ENCODE results near the gene WDFY2.

WDFY2 gene

DNA sequence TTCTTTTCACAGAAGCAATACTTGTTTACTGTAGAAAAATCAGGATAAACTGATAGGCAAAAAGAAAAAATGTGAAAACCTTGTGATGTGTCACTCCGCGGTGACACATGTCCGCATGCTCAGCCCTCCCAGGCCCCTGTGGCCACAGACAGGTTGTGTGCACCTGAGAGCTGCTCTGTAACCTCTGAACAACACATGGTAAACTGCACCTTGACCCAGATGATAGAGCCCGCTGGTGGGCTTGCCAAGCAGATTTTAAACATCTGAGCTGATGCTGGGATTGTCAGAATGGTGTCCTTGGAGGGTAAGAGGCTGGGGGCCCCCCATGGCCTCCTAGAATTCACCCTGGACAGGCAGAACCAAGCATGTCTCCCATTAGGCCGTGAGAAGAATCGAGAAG lies 185.9 kb downstream of the WDFY2 start:
- DNase-seq (ENCODE audit: low read depth, low spot score): no peak

DNA sequence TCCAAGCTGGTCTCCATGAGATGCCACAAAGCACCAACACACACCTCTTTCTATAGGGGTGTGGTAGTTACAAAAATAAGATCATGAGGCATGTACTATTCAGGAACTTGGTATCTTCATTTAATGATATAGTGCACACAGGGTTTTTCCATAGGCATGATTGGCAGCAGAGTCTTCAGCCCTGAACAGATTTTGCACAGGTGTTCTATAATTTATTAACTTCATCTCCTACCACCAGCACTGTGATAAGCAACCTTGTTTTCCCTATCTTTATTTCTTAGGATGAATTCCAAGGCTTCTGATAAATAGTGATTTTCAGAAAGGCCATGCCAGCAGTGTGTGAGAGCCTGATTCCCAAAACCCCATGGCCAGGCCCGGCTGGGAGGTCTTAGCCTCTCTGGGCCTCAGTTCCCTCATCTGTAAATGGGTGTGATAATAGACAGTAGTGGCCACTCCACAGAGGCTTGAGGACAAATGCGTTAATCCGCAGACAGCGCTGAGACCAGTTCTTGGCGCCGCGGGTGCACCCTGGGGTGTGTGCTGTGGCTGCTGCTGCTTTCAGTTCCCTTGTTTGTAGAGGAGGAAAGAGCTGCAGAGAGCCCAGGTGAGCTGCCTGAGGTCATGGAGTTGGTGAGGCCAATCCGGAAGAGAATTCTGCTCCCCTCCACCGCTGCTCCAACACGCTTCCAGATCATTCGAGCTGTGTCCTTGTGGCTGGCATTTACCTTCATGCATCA lies 186.6 kb downstream of the WDFY2 start:
- no peak for DNase-seq (ENCODE audit: low read depth, low spot score)

DNA sequence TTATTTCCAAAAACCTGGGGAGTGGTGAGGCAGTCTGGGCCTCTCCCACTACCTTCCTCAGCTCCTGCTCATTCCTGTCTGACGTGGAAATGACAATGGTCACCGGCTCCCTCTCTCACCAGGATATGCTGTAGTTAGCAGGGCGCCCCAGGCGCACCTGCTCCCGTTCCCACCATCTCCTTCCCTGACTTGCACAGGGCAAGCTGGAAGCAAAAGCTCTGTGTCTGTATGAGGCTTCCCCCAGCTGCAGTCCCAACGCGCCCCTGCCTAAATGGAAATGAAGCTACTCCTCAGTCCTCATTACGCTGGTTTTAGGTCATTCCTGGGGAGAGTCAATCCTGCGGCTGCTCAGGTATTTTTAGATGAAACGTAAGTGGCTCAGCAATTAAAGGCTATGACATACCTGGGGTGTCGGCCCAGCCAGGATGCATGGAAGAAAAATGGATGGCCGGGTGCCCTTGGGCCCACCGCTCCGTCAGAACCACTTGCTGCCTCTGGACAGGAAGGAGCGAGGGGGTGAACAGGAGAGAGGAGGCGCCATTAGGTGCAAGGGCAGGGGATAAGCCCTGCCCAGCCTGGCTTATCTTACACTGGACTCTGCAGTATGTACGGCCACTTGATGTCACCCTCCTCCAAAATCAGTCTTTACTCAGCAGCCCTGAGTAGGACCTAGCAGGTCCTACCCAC lies 187.3 kb downstream of the WDFY2 start:
- DNase-seq (ENCODE audit: low read depth, low spot score): no peak

DNA sequence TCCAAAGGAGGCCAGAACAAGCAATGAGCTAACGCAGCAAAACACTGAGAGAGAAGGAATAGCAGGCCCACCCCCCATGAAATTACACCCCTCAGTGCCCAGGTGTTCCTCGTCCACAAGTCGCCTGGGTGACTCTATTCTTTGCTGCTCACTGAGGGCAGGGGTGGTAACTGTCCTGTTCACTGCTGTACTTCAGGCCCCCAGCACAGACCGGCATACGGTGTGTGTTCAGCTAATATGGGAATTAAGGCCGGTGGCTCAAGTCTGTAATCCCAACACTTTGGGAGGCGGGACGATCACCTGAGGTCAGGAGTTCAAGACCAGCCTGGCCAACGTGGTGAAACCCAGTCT lies 187.8 kb downstream of the WDFY2 start:
- DNase-seq (ENCODE audit: low read depth, low spot score): no peak

DNA sequence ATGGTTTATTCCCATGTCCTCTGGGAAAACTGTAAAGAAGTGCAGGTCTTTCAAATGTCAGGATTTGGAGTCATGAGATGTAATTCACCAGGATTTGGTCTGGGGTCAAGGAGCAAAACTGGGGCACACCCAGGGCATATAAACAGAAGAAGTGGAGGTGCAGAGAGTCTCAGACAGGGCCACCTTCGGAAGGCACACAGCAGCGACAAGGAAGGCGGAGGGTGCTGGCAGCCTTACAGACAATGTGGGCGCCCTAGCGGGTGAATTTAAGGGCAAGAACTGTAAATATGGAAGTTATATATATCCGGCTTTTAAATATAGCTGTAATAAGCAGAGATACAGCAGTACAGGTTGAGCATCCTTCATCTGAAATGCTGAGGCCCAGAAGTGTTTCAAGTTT lies 188.5 kb downstream of the WDFY2 start:
- no peak for DNase-seq (ENCODE audit: low read depth, low spot score)

DNA sequence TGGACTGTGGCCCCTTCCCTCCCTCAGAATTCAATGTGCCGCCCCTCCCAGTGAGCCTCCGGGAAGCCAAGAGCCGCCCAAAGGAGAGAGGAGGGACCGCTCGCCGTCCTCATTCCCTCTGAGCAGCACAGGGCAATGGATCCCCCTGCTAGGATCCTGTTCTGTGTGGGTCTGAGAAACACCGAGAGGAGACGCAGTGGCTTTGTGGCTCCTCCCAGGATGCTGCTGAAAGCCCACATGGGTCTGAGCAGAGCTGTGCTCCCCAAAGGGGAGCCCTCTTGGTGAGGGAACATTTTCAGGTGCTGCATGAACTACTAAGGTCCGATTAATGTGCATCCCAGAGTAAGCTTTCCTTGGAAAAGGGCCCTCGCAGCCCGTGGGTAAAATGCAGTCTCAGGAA lies 189.3 kb downstream of the WDFY2 start:
- DNase-seq (ENCODE audit: low read depth, low spot score): no peak

DNA sequence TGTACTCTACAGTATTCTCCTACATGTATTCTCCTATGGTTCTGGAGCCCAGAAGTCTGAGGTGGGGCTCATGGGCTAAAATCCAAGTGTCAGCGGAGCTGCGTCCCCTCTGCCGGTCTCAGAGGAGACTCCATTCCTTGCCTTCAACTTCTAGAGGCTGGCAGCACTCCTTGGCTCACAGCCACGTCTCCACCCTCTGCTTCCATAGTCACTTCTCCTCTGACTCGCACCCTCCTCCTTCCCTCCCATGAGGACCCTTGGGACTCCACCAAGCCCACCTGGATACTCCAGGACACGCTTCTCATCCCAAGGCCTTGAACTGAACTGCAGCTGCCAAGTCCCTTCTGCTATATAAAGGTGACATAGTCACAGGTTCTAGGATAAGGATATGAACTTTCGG lies 191.9 kb downstream of the WDFY2 start:
- no peak for DNase-seq (ENCODE audit: low read depth, low spot score)

DNA sequence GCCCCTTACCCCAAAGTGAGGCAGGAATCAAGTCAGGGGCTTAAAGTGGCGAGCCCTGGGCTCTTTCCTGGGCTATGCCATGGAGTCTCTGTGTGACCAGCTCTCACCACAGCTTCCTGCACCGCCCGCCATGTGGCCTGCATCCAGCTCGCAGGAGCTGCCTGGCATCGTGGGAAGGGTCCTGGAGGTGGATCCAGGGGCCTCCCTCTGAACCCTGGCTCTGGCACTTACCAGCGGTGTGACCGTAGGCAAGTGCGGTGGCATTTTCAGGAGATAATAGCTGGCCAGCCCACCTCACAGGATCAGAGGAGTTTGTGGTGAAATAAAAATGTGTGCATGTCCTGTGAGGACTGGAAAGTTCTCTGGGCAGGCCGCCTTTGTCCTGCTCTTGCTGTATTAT lies 193.7 kb downstream of the WDFY2 start:
- no peak for DNase-seq (ENCODE audit: low read depth, low spot score)

DNA sequence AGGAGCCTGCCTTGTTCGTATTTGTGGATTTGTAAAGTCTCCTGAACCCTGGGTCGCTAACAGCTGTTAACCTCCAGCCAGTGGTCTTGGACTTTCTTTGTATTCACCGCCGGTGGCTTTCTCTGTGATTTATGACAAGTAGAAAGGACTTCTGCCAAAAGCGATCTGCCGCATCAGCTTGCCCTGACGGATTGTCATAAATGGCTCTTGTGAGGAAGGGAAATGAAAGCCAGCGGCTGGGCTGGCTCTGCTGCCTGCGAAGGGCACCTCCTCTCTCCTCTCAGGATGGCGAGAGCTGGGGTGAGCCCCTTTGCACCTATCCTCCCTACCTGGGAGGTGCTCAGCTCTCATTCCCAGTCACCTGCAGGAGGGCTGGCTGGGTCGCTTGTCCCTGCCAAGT lies 194.1 kb downstream of the WDFY2 start:
- DNase-seq (ENCODE audit: low read depth, low spot score): no peak

DNA sequence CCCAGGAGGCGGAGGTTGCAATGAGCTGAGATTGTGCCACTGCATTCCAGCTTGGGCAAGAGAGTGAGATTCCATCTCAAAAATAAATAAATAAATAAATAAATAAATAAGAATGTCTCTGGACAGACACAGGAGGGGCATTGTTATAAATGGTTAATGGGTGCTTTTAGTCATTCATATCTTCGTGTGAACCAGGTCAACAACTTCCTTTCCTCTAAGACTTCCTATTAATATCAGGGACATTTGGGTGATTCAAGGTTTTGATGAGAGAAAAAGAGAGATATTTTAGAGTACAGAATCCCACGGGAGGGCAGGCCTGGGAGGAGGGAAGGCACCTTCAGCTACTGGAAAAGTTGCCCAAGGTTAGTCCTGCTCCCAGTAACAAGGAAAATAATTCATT lies 195.8 kb downstream of the WDFY2 start:
- DNase-seq (ENCODE audit: low read depth, low spot score): no peak

DNA sequence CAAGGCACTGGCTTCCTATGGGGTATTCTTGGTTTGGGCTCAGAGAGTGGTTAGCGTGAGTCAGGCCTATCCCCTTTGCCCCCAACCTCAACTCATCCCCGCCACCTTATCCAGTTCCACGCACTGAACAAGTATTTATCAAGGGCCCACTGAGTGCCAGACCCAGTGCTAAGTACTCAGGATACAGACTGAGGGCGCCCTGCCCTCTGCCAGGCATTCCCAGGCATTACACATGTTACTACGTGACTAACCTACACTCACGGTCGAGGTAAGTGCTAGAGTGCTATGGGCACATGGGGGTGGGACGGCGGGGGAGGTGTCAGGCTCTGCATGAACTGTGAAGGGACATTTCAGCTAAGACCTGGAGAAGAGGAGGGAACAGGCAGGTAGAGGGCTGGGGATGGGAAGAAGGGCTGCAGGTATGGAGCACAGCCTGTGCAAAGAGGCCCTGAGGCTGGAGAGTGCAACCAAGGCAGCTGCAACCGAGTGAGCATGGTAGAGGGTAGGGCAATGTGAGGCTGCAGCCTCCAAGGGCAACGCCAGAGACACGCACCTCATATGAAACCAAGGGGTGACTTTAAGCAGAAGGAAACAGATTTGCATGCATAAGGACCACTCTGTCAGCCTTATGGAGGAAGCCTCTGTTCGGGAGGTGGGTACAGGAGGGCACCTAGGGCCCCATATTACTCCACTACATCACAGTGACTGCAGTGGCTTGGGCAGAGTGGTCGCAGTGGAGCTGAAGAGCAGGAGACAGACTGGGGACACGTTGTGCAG lies 197.2 kb downstream of the WDFY2 start:
- DNase-seq (ENCODE audit: low read depth, low spot score): no peak

DNA sequence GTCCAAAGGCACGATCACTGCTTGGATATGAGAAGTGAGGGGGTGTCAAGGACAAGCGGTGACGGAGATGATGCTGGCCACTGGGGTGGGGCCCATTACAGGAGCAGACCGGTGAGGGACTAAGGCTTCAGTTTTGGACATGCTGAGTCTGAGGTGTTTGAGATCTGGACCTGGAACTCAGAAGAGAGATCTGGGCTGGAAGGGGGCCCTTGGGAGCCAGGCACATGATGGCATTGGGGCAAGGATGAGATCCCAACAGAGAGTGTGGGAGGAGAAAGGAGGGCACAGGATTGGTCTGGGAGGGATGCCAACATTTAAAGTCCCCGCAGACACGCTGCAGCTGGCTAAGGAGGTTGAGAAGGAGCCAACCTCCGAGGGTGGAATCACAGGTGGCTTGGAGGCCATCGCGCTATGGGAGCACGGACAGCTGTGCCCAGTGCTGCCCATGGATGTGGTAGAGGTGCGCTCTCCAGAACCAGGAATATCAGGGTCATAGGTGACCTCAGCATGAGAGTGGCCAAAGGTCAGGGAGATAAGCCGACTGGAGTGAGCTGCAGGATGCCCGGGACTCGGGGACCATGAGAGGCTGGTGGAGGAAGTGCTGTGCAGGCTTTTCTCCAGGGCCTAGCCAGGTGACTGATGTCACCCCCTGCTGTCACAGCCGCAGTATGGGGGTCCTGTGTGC lies 197.9 kb downstream of the WDFY2 start:
- DNase-seq (ENCODE audit: low read depth, low spot score): no peak

DNA sequence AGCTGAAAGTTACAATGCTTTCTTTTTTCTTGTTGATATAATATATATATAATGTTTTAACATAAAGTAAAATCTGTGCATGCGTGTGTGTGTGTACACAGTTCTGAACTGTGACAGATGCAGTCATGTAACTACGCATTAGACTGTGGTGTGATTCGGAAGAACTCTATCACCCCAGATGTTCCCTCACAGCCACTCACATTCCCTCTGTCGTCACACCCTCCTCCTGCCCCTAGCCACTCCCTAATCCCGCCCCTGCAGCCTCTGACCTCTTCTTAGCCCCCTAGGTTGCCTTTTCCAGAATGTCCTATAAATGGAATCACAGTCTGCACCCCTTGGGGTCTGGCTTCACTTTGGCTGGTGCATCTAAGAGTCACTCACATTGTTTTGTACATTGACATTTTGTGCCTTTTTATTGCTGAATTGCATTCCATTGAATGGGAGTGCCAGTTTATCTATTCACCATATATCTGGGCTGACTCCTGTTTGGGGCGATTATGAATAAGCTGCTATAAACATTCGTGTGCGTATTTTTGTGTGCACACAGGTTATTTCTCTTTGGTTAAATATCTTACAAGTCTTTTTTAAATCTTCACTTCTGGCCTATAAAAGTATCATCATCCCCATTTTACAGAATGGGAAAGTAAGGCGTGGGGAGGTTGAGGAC lies 199.3 kb downstream of the WDFY2 start:
- no peak for DNase-seq (ENCODE audit: low read depth, low spot score)

DNA sequence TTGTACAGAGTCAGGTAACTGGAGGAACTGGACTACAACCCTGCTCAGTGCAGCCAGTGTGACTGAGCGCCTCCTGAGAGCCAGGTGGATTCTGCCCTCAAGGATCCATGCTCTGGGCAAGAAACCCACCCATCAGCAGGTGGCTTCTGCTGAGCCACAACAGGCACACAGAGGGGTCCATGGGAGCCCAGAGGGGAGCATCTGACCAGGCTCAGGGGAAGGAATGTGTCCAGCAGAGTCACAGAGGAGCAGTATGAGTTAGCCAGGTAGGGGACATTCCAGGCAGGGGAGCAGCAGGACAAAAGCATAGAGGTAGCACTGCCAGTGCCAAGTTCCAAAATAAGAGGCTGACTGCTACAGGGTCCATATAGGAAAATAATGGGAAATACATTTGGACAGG lies 199.8 kb downstream of the WDFY2 start:
- DNase-seq (ENCODE audit: low read depth, low spot score): no peak

DNA sequence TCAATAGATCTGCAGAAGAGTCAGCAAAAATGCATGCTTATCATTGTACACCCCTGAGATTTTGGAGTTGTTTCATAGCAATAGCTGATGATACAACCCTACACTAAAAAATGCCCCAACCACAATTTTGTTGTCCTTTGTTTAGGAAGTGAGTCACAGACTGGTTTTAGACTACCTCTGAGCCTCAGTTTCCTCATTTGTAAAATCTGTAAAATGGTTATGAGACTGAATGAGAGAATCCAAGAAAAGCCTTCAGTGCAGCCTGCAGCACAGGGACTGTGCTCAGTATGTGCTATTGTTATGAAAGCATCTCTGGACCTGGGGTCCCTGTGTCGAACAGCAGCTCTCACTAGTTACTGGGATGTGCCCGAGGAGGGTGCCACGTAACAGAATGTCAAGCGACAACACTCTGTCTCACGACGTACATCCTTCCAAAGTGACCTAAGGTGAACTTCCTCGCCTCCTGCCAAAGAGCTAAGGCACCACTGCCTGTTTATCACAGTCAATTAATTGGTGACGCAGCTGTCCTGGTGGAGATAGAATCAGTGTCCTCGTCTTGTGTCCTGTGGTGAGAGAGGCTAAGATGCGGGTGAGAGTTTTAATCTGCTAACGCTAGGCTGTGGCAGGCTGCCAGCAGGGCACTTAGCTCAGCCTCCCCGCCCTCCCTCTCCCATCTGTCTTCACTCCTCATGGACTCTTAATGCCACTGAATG lies 201.6 kb downstream of the WDFY2 start:
- no peak for DNase-seq (ENCODE audit: low read depth, low spot score)

DNA sequence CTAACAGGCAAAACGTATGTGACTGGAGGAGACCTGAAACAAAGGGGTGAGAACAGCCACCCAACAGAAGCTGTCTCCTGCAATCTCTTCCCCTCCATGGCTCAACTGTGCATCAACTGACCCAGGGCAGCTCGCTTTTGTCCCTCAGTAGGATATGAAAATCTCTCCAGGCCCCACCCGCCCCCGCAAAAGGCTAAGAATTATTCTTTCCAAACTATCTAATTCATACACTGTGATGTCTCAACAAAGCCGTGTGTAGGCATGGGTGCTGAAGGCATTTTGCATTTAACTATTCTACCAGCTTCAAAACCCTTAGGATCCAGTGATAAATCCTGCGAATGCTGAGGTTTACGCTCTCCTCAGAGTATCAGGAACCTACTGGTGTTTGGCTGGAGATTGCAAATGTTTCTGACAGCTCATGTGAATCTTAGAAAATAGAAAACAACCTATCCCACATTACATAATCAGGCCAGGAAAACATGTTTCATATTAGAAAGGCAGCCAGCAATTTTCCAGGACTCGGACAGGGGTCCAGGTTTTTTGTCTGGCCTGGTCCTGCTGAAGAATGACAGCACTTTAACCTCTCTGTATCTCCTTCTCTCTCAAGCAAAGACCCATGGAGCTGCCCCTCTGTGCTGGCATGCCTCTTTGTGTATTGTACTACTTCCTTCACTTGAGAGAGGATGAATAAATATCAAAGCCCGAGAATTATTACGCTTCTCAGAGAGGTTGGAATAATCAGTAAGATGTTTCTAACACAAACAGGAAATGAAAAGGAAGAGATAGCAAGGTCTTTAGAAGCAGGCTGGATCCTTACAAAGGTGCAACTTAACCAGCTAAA lies 202.4 kb downstream of the WDFY2 start:
- DNase-seq (ENCODE audit: low read depth, low spot score): no peak

DNA sequence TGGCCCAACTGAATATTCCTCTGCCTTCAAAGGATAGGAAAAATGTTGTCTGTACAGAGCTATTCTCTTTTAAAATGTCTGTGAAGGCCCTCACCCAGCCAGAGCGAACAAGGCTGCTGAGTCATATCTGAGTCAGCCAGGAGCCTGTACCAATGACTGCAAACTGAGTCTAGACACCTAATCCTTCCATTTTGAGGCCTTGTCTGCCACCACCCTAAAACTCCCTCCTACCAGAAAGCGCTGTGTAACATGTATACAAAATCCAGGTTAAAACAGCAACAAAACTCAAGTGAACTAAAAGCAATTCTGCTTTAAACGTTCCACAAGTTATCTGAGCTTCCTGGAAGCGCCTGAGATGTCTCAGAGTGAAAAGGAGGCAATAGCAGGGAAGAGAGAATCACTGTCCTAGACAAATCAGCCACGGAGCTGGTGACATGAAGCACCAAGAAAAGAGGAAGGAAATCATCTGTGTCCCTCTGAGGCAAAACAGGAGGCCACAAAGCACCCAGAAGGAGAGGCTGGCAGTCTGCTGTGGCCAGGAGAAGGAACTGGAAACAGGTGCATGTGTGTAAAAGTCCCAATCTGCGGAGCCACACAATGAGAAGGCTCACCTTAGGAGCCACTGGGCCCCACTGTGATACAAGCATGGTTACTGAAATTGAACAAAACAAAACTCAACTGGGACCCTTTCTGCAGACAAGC lies 209.5 kb downstream of the WDFY2 start:
- no peak for DNase-seq (ENCODE audit: low read depth, low spot score)

DNA sequence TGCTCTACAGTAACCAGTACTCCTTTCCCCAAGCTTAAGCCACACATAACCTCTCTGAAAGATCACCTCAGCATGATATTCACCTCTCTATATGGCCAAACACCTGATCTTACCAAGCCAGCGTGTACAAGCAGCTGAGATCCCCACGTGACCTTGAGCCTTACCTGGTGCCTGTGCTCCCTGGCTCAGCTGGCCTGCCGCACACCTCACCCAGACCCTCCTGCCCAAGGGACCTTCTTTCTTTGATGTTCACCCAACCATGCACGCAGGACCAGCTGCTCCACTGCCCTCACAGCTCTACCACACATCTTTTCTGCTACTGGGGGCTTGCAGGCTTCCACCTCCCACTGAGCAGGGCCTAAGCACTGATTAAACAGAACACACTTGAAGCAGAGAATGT lies 210.7 kb downstream of the WDFY2 start:
- no peak for DNase-seq (ENCODE audit: low read depth, low spot score)

DNA sequence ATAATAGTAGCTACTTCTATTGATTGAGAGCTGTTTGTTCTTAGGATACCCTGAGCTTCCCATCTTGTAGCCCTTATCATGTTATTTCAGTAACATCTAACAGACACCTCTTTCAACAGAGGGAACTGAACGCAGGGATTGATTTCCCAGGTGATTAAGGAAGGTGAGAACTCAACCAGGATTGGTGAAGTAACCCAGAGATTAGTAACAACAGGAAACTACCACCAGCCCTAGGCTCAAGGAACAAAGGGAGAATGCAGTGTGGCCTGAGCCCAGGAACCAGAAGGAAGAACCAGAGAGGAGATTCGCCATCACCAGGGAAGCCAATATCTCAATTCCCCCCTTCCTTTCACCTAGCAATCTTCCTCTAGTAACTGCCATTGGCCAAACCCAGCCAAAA lies 211.2 kb downstream of the WDFY2 start:
- no peak for DNase-seq (ENCODE audit: low read depth, low spot score)

DNA sequence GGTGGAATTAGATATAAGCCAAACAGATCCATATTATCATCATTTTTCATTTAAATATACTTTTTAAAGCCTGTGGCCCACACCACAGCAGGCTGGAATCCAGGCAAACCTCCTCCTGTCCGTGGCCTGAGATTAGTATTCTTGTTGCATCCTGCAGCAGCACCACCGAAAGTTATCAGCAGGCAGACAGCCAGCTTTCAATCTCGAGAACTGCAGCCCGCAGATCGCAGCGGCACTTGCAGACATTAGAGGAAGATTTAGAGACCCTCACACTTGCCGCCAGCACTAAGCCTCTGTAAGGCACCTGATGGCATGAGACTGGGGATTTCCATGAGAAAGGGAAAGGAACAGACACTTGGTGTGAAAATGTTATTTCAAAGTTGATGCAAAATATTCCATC lies 212.3 kb downstream of the WDFY2 start:
- DNase-seq (ENCODE audit: low read depth, low spot score): no peak

All from brain pericyte (primary cell).